B cell (primary cell): ENCODE data around the gene ARSI. TPM values are rescaled to one million over a fixed set of nuclear protein-coding genes. Genes with fewer than 3 reads are reported as not detected.

ENCODE experiments used
- ATAC-seq: fragments of 200-7000 bp; cut with Tn5 transposase; one replicate; pipeline ENCODE4 v1.10.0; 2021; ENCODE audit warnings: low read depth, mild to moderate bottlenecking, moderate number of reproducible peaks, moderate library complexity
- CTCF ChIA-PET: fragments of 350-600 bp; sonication (Branson Sonifier 250); formaldehyde crosslinking; loops from one replicate; lab custom pipeline; 2021; ENCODE audit warnings: antibody characterized with exemption, inconsistent platforms; lab: Charles Lee
- POLR2A ChIA-PET: fragments of 350-600 bp; sonication (Branson Sonifier 250); formaldehyde crosslinking; loops from one replicate; lab custom pipeline; 2021; ENCODE audit warnings: antibody characterized with exemption; lab: Charles Lee
- DNase-seq: peaks from one replicate; pipeline ENCODE4 v3.0.0; 2013
- H2AFZ ChIP-seq: 2 replicates; pipeline ENCODE4 v1.6.1; 2012; ENCODE audit warnings: mild to moderate bottlenecking, low read depth, low read length; ENCODE audit not compliant: insufficient read depth, poor library complexity, severe bottlenecking
- H3K27ac ChIP-seq, 2 donors: 1 replicate in 1 of 2; 2 replicates in 1 of 2; pipeline ENCODE4 v1.5.1; 2012 to 2013; ENCODE audit warnings: low read length in 2 of 2, mild to moderate bottlenecking in 2 of 2, moderate library complexity in 1 of 2
- H3K27me3 ChIP-seq, 4 experiments: fragments of 200-600 bp in 1 of 4; sonication (generic) in 1 of 4; replicated peaks in 1 of 4; 1 replicate in 2 of 4; 2 replicates in 2 of 4; pipeline versions ENCODE4 v1.6.1 to v1.7.0; 2013 to 2016; ENCODE audit warnings: low read length in 3 of 4, mild to moderate bottlenecking in 2 of 4, mixed read lengths in 1 of 4, moderate library complexity in 1 of 4; ENCODE audit not compliant: insufficient read depth in 4 of 4, control insufficient read depth in 3 of 4; ENCODE audit errors: control extremely low read depth in 1 of 4
- H3K36me3 ChIP-seq, 2 experiments: replicated peaks in 1 of 2; 1 replicate in 1 of 2; 2 replicates in 1 of 2; pipeline versions ENCODE4 v1.6.1 to v1.7.1; 2013; ENCODE audit warnings: low read length in 1 of 2; ENCODE audit not compliant: insufficient read depth in 2 of 2, control insufficient read depth in 1 of 2; ENCODE audit errors: control extremely low read depth in 1 of 2, extremely low read depth in 1 of 2
- H3K4me1 ChIP-seq, 2 donors: fragments of 200-600 bp in 1 of 2; sonication (generic) in 1 of 2; 1 replicate in 1 of 2; 2 replicates in 1 of 2; pipeline versions ENCODE4 v1.5.1 to v1.6.1; 2013 to 2017; ENCODE audit warnings: low read length in 2 of 2; ENCODE audit not compliant: control insufficient read depth in 2 of 2, insufficient read depth in 2 of 2
- H3K4me2 ChIP-seq: replicated peaks from 2 replicates; pipeline ENCODE3; 2012; ENCODE audit warnings: mild to moderate bottlenecking, low read depth, low read length; ENCODE audit not compliant: poor library complexity, severe bottlenecking
- H3K4me3 ChIP-seq, 5 experiments: fragments of 200-600 bp in 1 of 5; sonication (generic) in 1 of 5; 1 replicate in 3 of 5; 2 replicates in 2 of 5; pipeline versions ENCODE4 v1.5.1 to v1.7.0; 2011 to 2016; ENCODE audit warnings: low read length in 4 of 5, mild to moderate bottlenecking in 4 of 5, low read depth in 2 of 5, control low read depth in 1 of 5, moderate library complexity in 1 of 5; ENCODE audit not compliant: insufficient read depth in 1 of 5; ENCODE audit errors: control extremely low read depth in 1 of 5, extremely low read depth in 1 of 5
- H3K79me2 ChIP-seq: fragments of 200-600 bp; sonication (generic); one replicate; pipeline ENCODE4 v1.6.0; 2016; ENCODE audit warnings: low read length; ENCODE audit not compliant: control insufficient read depth, insufficient read depth
- H3K9ac ChIP-seq: fragments of 200-600 bp; sonication (generic); 2 replicates; pipeline ENCODE4 v1.6.1; 2017; ENCODE audit warnings: mild to moderate bottlenecking, low read length, moderate library complexity
- H3K9me3 ChIP-seq, 3 donors: one replicate each; pipeline versions ENCODE4 v1.6.1 to v1.7.1; 2013; ENCODE audit warnings: low read length in 2 of 3; ENCODE audit not compliant: control insufficient read depth in 2 of 3, insufficient read depth in 1 of 3; ENCODE audit errors: control extremely low read depth in 1 of 3
- H4K20me1 ChIP-seq: 2 replicates; pipeline ENCODE4 v1.6.0; 2012; ENCODE audit warnings: mild to moderate bottlenecking, low read length; ENCODE audit not compliant: insufficient read depth, control insufficient read depth, poor library complexity, severe bottlenecking
- H3K27ac Mint-ChIP-seq: one replicate; pipeline ENCODE4 v1.8.0; 2021; ENCODE audit warnings: mixed read lengths
- H3K27me3 Mint-ChIP-seq: one replicate; pipeline ENCODE4 v1.8.0; 2021; ENCODE audit warnings: mixed read lengths
- H3K4me1 Mint-ChIP-seq: one replicate; pipeline ENCODE4 v1.8.0; 2021; ENCODE audit warnings: mixed read lengths
- H3K4me3 Mint-ChIP-seq: one replicate; pipeline ENCODE4 v1.8.0; 2021; ENCODE audit warnings: mixed read lengths
- H3K9me3 Mint-ChIP-seq: one replicate; pipeline ENCODE4 v1.8.0; 2022; ENCODE audit warnings: mixed read lengths; ENCODE audit not compliant: insufficient read depth
- CTCF ChIP-seq: fragments of 200-600 bp; IDR thresholded peaks from one replicate; pipeline ENCODE4 v1.8.0; 2022; ENCODE audit warnings: antibody characterized with exemption, mild to moderate bottlenecking
- EZH2 ChIP-seq: IDR thresholded peaks from 2 replicates; pipeline ENCODE4 v1.6.1; 2012; ENCODE audit warnings: borderline replicate concordance, low read depth, mild to moderate bottlenecking, moderate library complexity, low read length; ENCODE audit not compliant: insufficient read depth, poor library complexity, severe bottlenecking
- WGBS: methylation state at CpG from one replicate; pipeline ENCODE4 v1.1.5; 2013; ENCODE audit warnings: missing lambda C conversion rate; ENCODE audit not compliant: insufficient coverage; 5-methylcytosine and 5-hydroxymethylcytosine counted together
- intact Hi-C: fragments of 100-400 bp; cut with micrococcal nuclease; formaldehyde crosslinking; loops from one replicate; pipeline ENCODE4 v1.10.0; 2022
- polyA plus RNA-seq: library from polyadenylated mRNA; depleted of rRNA; stranded (reverse); fragments of >200 nt; gene quantifications from 2 replicates; pipeline ENCODE4 v1.2.3, GENCODE V29; 2012
- total RNA-seq, 2 donors: library from RNA; stranded (reverse); fragments of 120-200 nt in 1 of 2; gene quantifications; 1 replicate in 1 of 2; 2 replicates in 1 of 2; pipeline versions ENCODE4 v1.2.3 to v1.2.4, GENCODE V29; 2013 to 2022

Gene ARSI
- total and polyA plus RNA-seq, 2 donors (not counting 1 experiment from before 2014, with no cell fraction given), result not detected

GRCh38 chr5:150339165-150339564 is 36.5 kb upstream of the ARSI start:
- H3K27ac Mint-ChIP-seq, result no peak overlapping the region
- ATAC-seq, result no peak
- intact Hi-C loops, result no loop called here
- ChIA-PET POLR2A (no interaction called here), CTCF (interaction anchor here (1.1 kb wide), 1 partner anchor 12 kb away, joined by 4 read pairs; no protein-coding TSS in a partner anchor)
- WGBS, result 21% methylated on average over 4 of the region's 5 CpGs
- Histone ChIP-seq H3K9me3 (peaks cover 0 to 4% (median 0%) of the 10 kb centered on the region in 3 donors), H3K79me2 (no peaks in the 10 kb centered on the region), H2AFZ (no peak overlapping the region), H3K27me3 (no peaks in the 10 kb centered on the region), H3K27ac (no peak overlapping the region), H3K4me2 (no peak overlapping the region), H3K4me1 (no peaks in the 10 kb centered on the region), H3K9ac (no peak overlapping the region), H3K4me3 (no peak overlapping the region), H3K36me3 (no peaks in the 10 kb centered on the region), H4K20me1 (no peaks in the 10 kb centered on the region)
- no peaks in the 10 kb centered on the region for H3K9me3 Mint-ChIP-seq
- H3K27me3 Mint-ChIP-seq, result no peaks in the 10 kb centered on the region
- TF ChIP-seq CTCF (no peak), EZH2 (no peak)
- DNase-seq, result no peak
- H3K4me3 Mint-ChIP-seq, result no peak overlapping the region
- H3K4me1 Mint-ChIP-seq, result no peaks in the 10 kb centered on the region

- no peaks in the 10 kb centered on the region for H3K27me3 ChIP-seq
- H3K4me3 ChIP-seq, result no peak overlapping the region
- no peaks in the 10 kb centered on the region for H4K20me1 ChIP-seq
- Mint-ChIP-seq H3K27ac (no peak overlapping the region), H3K4me3 (no peak overlapping the region), H3K9me3 (no peaks in the 10 kb centered on the region), H3K4me1 (no peaks in the 10 kb centered on the region), H3K27me3 (no peaks in the 10 kb centered on the region)
- WGBS, result 94% methylated on average over 11 of the region's 11 CpGs
- no peak for ATAC-seq
- H3K4me2 ChIP-seq, result no peak overlapping the region
- POLR2A ChIA-PET, result no interaction called here
- no peak for DNase-seq
- H3K4me1 ChIP-seq, result no peaks in the 10 kb centered on the region
- TF ChIP-seq EZH2 (no peak), CTCF (no peak)
- intact Hi-C loops, result no loop called here
- H3K9ac ChIP-seq, result no peak overlapping the region
- peaks cover 0 to 4% (median 0%) of the 10 kb centered on the region in 3 donors for H3K9me3 ChIP-seq
- H3K79me2 ChIP-seq, result no peaks in the 10 kb centered on the region
- no peak overlapping the region for H3K27ac ChIP-seq
- no peak overlapping the region for H2AFZ ChIP-seq
- no peaks in the 10 kb centered on the region for H3K36me3 ChIP-seq
- CTCF ChIA-PET, result no interaction called here
Measured at GRCh38 chr5:150338546-150338945, 35.8 kb upstream of the ARSI start.
